HepG2 (cell line): Measurements from ENCODE around the gene SECTM1.

Experiments
- ASH2L ChIP-seq: fragments of 300-600, 200-600 bp; sonication (generic); IDR thresholded peaks from 2 replicates; pipeline ENCODE4 v1.7.0; 2017; ENCODE audit warnings: low read depth, mild to moderate bottlenecking, moderate library complexity, mixed read lengths, low read length; ENCODE audit not compliant: insufficient read length
- CBX5 ChIP-seq: sonication (generic); formaldehyde crosslinking; IDR thresholded peaks from 2 replicates; pipeline ENCODE4 v1.4.0; 2020; ENCODE audit warnings: missing genetic modification reagents, borderline replicate concordance
- CTCF ChIP-seq: sonication (generic); formaldehyde crosslinking; IDR thresholded peaks from 2 replicates; pipeline ENCODE4 v1.5.0; 2020; ENCODE audit warnings: mild to moderate bottlenecking, missing genetic modification reagents, moderate library complexity
- DMAP1 ChIP-seq: IDR thresholded peaks from 2 replicates; pipeline ENCODE4 v1.6.1; 2016
- EP300 ChIP-seq, 3 experiments: sonication (generic) in 1 of 3; formaldehyde crosslinking in 1 of 3; IDR thresholded peaks; 2 replicates each; pipeline versions ENCODE4 v1.5.1 to v1.6.1; 2011 to 2020; ENCODE audit warnings: low read depth in 2 of 3, low read length in 2 of 3, borderline replicate concordance in 1 of 3, improper control_type of control experiment in 1 of 3, mild to moderate bottlenecking in 1 of 3, missing genetic modification reagents in 1 of 3, moderate library complexity in 1 of 3
- GTF2F1 ChIP-seq: fragments of 150-350 bp; IDR thresholded peaks from 2 replicates; pipeline ENCODE4 v1.6.1; 2014; ENCODE audit warnings: low read length
- HOXA7 ChIP-seq: sonication (generic); formaldehyde crosslinking; IDR thresholded peaks from 2 replicates; pipeline ENCODE4 v1.8.1; 2022; ENCODE audit warnings: mild to moderate bottlenecking, missing genetic modification reagents, moderate library complexity
- IRF1 ChIP-seq: sonication (generic); formaldehyde crosslinking; IDR thresholded peaks from 2 replicates; pipeline ENCODE4 v1.4.0; 2020; ENCODE audit warnings: low read depth, mild to moderate bottlenecking, missing genetic modification reagents
- JUNB ChIP-seq: sonication (generic); formaldehyde crosslinking; IDR thresholded peaks from 2 replicates; pipeline ENCODE4 v1.8.0; 2022; ENCODE audit warnings: missing genetic modification reagents, mild to moderate bottlenecking, borderline replicate concordance
- KMT2A ChIP-seq: sonication (generic); formaldehyde crosslinking; IDR thresholded peaks from 2 replicates; pipeline ENCODE4 v1.4.0; 2020; ENCODE audit warnings: missing genetic modification reagents
- NR3C1 ChIP-seq: sonication (generic); formaldehyde crosslinking; IDR thresholded peaks from 2 replicates; pipeline ENCODE4 v1.4.0; 2020; ENCODE audit warnings: missing genetic modification reagents
- POLR2A ChIP-seq, 2 experiments: IDR thresholded peaks; 2 replicates each; pipeline ENCODE4 v1.6.1; 2011; ENCODE audit warnings: low read depth in 2 of 2, low read length in 2 of 2, mild to moderate bottlenecking in 1 of 2, moderate library complexity in 1 of 2; ENCODE audit not compliant: insufficient read depth in 1 of 2
- TAF1 ChIP-seq: sonication (generic); formaldehyde crosslinking; IDR thresholded peaks from 2 replicates; pipeline ENCODE4 v1.4.0; 2020; ENCODE audit warnings: missing genetic modification reagents
- TCF7L2 ChIP-seq: IDR thresholded peaks from 2 replicates; pipeline ENCODE4 v1.6.1; 2011; ENCODE audit warnings: mild to moderate bottlenecking, low read depth, low read length, moderate library complexity

- TF ChIP-seq CTCF (CRISPR knock-in tag) (no peak), EP300 (IDR thresholded peaks at IDR 0.05; ENCODE audit: low read depth in 2 of 2, low read length in 2 of 2) (no peak), EP300 (CRISPR knock-in tag; IDR thresholded peaks at IDR 0.05; ENCODE audit: borderline replicate concordance) (no peak), TCF7L2 (no peak), CBX5 (no peak), NR3C1 (CRISPR knock-in tag) (no peak), TAF1 (CRISPR knock-in tag) (no peak), ASH2L (no peak), POLR2A (IDR thresholded peaks at IDR 0.05; ENCODE audit: insufficient read depth in 1 of 2, low read depth in 2 of 2, low read length in 2 of 2) (no peak), DMAP1 (CRISPR knock-in tag) (no peak), JUNB (no peak), KMT2A (CRISPR knock-in tag) (no peak), HOXA7 (CRISPR knock-in tag) (no peak), IRF1 (CRISPR knock-in tag) (no peak), GTF2F1 (no peak)
Measured at GRCh38 chr17:82324566-82325285, 8.8 kb downstream of the SECTM1 start.
